Type B pancreatic cell (in vitro differentiated cells): ENCODE measurements around the gene DNAJB2. TPM values are rescaled to one million over a fixed set of nuclear protein-coding genes. Genes with fewer than 3 reads are reported as not detected.
"Not testable (repeated sequence)": the region's sequence is repeated elsewhere in the genome, so short reads cannot be mapped to it uniquely, and the experiment has no call there.

Source experiments
- DNase-seq: peaks from one replicate; pipeline ENCODE4 v3.0.0; 2021; ENCODE audit warnings: mixed read lengths; ENCODE audit not compliant: unreplicated experiment; ENCODE audit errors: extremely low spot score
- H3K27ac Mint-ChIP-seq: 2 replicates; pipeline ENCODE4 v1.8.0; 2021; ENCODE audit warnings: mild to moderate bottlenecking, mixed read lengths
- H3K27me3 Mint-ChIP-seq: 2 replicates; pipeline ENCODE4 v1.8.0; 2021; ENCODE audit warnings: mixed read lengths
- H3K36me3 Mint-ChIP-seq: 2 replicates; pipeline ENCODE4 v1.8.0; 2021; ENCODE audit warnings: mixed read lengths
- H3K4me1 Mint-ChIP-seq: one replicate; pipeline ENCODE4 v1.8.0; 2021; ENCODE audit warnings: mixed read lengths; ENCODE audit not compliant: unreplicated experiment
- H3K4me3 Mint-ChIP-seq: 2 replicates; pipeline ENCODE4 v1.8.0; 2021; ENCODE audit warnings: mild to moderate bottlenecking, mixed read lengths
- H3K9me3 Mint-ChIP-seq: 2 replicates; pipeline ENCODE4 v1.8.0; 2021; ENCODE audit warnings: mixed read lengths
- total RNA-seq: library from RNA; stranded (reverse); gene quantifications from 2 replicates; pipeline ENCODE4 v1.2.1, GENCODE V29; 2021; ENCODE audit warnings: low replicate concordance
- TF ChIP-seq, protein P1 (sequence below): fragments of 200-600 bp; sonication (generic); conservative IDR thresholded peaks from 2 replicates; pipeline ENCODE4 v1.5.0; 2021; ENCODE audit warnings: antibody characterized with exemption, mild to moderate bottlenecking

DNAJB2 gene
- total RNA-seq, 1 donor from 2014 or later: 68.5 TPM

DNA sequence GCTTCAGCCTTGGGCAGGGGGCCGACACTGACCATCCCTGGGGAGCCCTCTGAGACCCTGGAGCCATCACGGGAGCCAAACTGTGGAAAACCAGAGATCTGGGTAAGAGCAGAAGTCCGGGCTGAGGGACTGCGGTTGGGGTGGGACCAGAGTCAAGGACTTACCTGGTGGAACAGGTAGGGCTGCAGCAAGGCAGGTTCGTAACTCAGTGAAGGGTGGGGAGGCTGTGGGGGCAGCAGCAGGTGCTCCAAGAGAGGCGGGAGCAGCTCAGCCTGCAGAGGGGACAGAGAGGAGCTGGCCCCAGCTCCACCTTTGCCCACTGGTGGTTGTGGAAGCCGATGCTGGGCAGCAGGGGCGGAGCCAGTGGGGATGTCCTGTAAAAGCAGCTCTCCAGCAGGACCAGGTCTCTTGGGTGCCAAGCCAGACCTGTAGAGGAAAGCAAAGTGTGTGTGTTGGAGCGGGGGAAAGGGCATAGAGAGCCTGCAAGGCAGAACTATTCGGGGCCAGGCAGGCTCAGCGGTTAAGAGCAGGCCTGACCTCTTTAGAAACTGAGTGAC lies 23.3 kb downstream of the DNAJB2 start:
- Mint-ChIP-seq H3K27me3 (peaks cover 95% of the 10 kb centered on the region), H3K36me3 (no peaks in the 10 kb centered on the region), H3K27ac (no peak overlapping the region), H3K4me3 (no peak overlapping the region), H3K9me3 (no peaks in the 10 kb centered on the region), H3K4me1 (no peaks in the 10 kb centered on the region)
- TF ChIP-seq, protein P1, sequence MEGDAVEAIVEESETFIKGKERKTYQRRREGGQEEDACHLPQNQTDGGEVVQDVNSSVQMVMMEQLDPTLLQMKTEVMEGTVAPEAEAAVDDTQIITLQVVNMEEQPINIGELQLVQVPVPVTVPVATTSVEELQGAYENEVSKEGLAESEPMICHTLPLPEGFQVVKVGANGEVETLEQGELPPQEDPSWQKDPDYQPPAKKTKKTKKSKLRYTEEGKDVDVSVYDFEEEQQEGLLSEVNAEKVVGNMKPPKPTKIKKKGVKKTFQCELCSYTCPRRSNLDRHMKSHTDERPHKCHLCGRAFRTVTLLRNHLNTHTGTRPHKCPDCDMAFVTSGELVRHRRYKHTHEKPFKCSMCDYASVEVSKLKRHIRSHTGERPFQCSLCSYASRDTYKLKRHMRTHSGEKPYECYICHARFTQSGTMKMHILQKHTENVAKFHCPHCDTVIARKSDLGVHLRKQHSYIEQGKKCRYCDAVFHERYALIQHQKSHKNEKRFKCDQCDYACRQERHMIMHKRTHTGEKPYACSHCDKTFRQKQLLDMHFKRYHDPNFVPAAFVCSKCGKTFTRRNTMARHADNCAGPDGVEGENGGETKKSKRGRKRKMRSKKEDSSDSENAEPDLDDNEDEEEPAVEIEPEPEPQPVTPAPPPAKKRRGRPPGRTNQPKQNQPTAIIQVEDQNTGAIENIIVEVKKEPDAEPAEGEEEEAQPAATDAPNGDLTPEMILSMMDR: no peak
- no peak for DNase-seq

DNA sequence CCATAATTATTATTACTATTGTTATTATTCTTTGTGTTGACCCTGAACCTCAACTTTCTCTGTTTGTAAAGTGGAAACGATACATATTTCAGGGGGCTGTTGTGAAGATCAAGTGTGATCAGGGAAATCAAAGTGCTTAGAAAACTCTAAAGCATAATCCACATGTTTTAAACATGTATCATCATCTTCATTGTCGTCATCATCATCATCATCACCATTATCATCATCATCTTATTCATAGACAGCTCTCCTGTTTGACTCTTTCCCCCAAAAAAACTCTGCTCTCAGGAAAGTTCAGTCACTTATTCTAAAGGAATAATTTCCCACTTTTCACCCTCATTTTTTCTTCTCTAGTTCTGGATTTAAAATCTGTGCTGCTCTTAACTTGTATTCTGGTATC lies 25.1 kb downstream of the DNAJB2 start:
- Mint-ChIP-seq H3K36me3 (no peaks in the 10 kb centered on the region), H3K9me3 (no peaks in the 10 kb centered on the region), H3K4me1 (no peaks in the 10 kb centered on the region), H3K4me3 (no peak overlapping the region), H3K27me3 (peaks cover 97% of the 10 kb centered on the region), H3K27ac (no peak overlapping the region)
- TF ChIP-seq, protein P1: no peak
- no peak for DNase-seq

DNA sequence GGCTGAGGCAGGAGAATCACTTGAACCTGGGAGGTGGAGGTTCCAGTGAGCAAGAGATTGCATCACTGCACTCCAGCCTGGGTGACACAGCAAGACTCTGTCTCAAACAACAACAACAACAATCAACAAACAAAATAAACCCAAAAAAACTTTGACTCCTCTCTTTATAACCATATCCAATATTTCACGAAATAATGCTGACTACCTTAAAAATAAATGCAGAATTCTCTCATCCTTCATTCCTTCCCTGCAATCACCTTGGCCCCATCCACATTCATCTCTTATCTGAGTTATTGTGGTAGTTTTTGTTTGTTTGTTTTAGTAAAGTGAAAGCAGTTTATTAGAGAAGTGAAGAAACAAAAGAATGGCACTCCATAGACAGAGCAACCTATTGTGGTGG lies 26.9 kb downstream of the DNAJB2 start:
- Mint-ChIP-seq H3K9me3 (no peaks in the 10 kb centered on the region), H3K4me3 (no peak overlapping the region), H3K27me3 (peaks cover 95% of the 10 kb centered on the region)

DNA sequence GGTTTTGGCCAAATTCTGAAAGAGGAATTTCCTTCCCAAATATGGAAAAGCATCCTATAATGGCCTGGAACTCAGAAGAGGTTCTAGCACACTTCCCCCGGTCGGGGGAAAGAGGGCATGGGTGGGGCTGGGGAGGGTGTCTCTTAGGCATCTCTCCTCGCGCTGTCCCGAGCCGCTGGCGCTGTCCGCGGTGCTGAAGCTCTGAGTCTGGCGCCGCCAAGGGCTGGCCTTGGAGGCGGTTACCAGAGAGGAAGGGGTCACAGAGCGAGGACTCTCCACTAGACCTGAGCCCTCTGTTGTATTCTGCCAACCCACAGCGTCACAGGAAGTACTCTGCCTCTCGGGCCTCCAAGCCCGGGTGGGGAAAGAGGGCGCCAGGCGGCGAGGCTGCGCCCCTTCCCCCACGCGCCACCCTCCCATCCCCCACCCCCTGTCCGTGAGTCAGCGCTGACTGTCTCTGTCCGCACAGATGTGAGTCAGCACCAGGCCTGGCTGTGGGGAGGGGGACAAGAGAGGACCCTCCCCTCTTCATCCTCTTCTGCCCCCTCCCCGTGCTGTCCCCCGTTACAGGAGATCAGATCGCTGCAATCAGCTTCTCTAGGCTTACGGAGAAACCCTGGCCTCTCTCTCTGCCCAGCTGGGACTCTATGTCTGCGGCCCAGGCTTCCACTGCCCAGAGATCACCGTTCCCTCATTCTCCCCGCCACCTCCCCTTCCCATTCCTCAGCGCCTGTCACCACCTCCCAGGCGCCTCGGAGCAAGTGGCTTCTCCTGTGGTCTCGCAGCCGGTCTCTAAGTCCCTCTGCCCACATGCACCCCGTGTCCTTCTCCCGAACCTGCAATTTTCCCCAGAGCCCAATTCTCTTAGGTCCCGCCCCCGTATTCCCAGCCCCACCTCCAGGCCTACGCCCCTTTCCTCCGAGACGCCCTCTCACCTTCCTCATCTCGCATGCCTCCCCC lies 29.3 kb downstream of the DNAJB2 start:
- Mint-ChIP-seq H3K4me3 (peak overlapping the region; percentile 78), H3K9me3 (no peaks in the 10 kb centered on the region), H3K27ac (no peak overlapping the region), H3K4me1 (no peaks in the 10 kb centered on the region), H3K27me3 (peaks cover 83% of the 10 kb centered on the region), H3K36me3 (no peaks in the 10 kb centered on the region)
- DNase-seq: peak; percentile 85
- TF ChIP-seq, protein P1: no peak

More for the DNA sequence above, 26.9 kb downstream of the DNAJB2 start:
- DNase-seq: no peak
- TF ChIP-seq, protein P1: no peak
- Mint-ChIP-seq H3K36me3 (no peaks in the 10 kb centered on the region), H3K27ac (no peak overlapping the region), H3K4me1 (no peaks in the 10 kb centered on the region)

DNA sequence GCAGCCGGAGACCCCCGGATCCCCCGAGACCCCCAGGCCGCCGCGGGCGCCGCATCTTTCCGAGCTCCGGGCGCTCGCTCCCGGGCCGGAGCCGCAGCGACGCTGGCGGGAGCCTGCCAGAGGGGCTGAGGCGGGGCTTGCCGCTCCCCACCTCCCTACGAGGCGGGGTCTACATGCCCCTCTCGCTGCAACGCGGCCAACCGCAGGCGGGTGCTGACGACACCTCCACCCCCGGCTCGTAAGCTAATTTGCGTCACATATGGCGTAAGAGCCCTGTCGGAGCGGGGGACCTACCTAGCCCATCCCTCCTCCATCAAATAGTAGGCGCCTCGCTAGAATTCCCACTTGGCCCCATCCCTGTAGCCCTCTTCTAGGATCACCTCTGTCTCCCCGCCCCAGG lies 30.1 kb downstream of the DNAJB2 start, which contains the start of gene PTPRN:
TSS of gene PTPRN (minus strand) at position 124 of the 400 bp plus-strand sequence. CDS start at position 55, 69 bp downstream.
- H3K4me3 Mint-ChIP-seq: peak within 1 kb of the TSS; percentile 78
- H3K27me3 Mint-ChIP-seq: peaks cover 79% of the 10 kb centered on the region
- no peaks in the 10 kb centered on the region for H3K9me3 Mint-ChIP-seq
- no peaks in the 10 kb centered on the region for H3K36me3 Mint-ChIP-seq
- H3K4me1 Mint-ChIP-seq: no peaks in the 10 kb centered on the region
- H3K27ac Mint-ChIP-seq: no peak within 1 kb of the TSS
- TF ChIP-seq, protein P1: no peak
- DNase-seq: no peak

DNA sequence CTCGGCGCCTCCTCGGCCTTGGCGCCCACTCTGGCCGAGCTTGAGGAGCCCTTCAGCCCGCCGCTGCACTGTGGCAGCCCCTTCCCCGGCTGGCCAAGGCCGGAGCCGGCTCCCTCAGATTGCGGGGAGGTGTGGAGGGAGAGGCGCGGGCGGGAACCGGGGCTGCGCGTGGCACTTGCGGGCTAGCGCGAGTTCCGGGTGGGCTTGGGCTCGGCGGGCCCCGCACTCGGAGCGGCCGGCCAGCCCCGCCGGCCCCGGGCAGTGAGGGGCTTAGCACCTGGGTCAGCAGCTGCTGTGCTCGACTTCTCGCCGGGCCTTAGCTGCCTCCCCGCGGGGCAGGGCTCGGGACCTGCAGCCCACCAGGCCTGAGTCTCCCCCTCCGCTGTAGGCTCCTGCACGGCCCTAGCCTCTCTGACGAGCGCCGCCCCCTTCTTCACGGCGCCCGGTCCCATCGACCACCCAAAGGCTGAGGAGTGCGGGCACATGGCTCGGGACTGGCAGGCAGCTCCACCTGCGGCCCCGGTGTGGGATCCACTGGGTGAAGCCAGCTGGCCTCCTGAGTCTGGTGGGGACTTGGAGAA lies 33.6 kb downstream of the DNAJB2 start:
- not testable (repeated sequence) for H3K4me3 Mint-ChIP-seq, DNase-seq, H3K9me3 Mint-ChIP-seq, H3K36me3 Mint-ChIP-seq, H3K27ac Mint-ChIP-seq, H3K4me1 Mint-ChIP-seq
- H3K27me3 Mint-ChIP-seq: peaks cover 50% of the 10 kb centered on the region
